ENCODE data around the gene NPLOC4. TPM values are rescaled to one million over a fixed set of nuclear protein-coding genes. Genes with fewer than 3 reads are reported as not detected.
A peak's percentile ranks its signal among the peaks of the same experiment; 100 is the strongest.

NPLOC4 gene
- total RNA-seq, 6 donors from 2014 or later, result 59.9 to 373 (median 87.4) TPM

DNA sequence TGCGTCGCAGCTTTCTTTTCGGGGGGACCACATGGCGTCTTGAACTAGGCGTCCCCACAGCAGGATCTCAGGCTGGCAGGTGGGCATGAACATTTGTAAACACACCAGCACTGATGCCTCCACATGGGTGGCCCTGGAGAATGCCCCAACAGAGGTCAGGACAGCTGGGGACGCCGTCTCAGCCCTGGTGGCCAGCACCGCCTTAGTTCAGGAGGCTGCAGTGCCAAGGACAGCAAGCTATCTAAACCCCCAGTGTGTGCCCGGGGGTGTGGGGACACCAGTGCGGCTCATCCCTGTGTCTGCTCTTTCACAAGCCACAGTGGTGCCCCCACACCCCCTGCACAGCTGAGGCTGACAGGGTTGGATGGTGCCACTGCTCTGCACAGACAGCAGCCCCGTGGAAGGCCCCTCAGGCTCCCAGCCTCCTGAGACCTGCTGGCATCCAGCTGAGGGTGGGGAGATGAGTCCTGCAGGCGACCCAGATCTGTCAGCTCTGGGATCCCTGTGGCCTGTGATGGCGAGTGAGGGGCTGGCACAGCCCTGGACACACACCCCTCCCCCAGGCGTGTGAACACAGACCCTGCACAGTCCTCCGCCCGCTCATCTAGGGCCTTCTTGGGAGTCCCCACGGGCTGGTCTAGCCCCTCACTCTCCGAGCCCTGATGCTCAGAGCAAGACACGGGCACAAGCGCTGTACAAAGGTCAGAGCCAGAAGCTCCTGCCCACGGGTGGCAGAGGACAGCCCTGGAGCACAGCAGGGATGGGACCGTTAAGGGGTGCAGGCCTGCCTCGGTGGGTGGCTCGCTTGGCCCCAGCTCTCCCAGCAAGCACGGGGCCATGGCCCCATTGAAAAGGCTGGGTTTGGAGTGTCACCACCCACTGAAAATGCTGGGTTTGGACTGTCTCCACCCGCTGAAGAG, 98.0 kb downstream of the NPLOC4 start:
- 93 to 95% methylated on average over 7 to 18 of the region's 26 CpGs for WGBS, 2 donors
- H3K36me3 ChIP-seq, result peaks cover 3 to 49% (median 38%) of the 10 kb centered on the region in 4 donors

DNA sequence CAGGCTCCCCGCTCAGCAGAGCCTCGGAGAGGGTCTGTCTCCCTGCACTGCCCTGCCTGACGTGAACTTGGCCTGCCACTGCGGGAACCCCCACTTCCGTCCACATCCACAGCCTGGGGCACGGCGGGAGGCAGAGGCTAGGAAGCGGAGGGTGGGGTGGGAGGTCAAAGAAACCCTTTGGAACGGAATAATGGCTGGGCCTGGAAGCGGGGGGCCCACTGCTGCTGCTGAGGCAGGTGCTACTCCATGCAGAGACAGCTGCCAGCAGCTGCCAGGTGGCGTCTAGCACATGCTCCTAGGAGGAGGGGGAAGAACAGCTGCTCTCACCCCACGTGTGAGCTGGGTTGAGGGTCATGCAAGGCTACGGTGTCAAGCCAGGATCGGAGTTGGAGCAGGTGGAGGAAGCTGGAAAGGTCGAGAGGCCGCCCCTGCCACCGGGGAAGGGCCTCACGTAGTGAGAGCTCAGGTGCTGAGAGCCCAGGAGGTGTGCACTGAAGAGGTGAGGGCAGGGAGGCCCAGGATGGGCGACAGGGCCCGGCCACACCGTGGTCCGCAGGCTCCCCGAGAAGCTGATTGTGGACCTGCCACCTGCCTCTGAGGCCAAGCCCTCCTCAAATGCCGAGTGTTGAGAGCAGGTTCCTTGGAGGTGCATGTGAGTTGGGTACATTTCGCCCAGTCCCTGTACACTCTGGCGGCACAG, 98.9 kb downstream of the NPLOC4 start:
- TF ChIP-seq POLR2A (IDR thresholded peaks at IDR 0.05) (no peak), POLR2AphosphoS5 (IDR thresholded peaks at IDR 0.05) (no peak), EP300 (IDR thresholded peaks at IDR 0.05) (no peak)
- TF ChIP-seq, protein P1, sequence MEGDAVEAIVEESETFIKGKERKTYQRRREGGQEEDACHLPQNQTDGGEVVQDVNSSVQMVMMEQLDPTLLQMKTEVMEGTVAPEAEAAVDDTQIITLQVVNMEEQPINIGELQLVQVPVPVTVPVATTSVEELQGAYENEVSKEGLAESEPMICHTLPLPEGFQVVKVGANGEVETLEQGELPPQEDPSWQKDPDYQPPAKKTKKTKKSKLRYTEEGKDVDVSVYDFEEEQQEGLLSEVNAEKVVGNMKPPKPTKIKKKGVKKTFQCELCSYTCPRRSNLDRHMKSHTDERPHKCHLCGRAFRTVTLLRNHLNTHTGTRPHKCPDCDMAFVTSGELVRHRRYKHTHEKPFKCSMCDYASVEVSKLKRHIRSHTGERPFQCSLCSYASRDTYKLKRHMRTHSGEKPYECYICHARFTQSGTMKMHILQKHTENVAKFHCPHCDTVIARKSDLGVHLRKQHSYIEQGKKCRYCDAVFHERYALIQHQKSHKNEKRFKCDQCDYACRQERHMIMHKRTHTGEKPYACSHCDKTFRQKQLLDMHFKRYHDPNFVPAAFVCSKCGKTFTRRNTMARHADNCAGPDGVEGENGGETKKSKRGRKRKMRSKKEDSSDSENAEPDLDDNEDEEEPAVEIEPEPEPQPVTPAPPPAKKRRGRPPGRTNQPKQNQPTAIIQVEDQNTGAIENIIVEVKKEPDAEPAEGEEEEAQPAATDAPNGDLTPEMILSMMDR (IDR thresholded peaks at IDR 0.05), result no peak
- peak in 1 of 2 donors; percentile 77 for DNase-seq
- H3K4me3 ChIP-seq, result no peak overlapping the region
- H3K9me3 ChIP-seq, result no peaks in the 10 kb centered on the region
- no peak overlapping the region for H3K27ac ChIP-seq
- peaks cover 0 to 26% (median 17%) of the 10 kb centered on the region in 4 donors for H3K27me3 ChIP-seq
- 75 to 78% methylated on average over 19 to 21 of the region's 26 CpGs for WGBS, 2 donors
- peaks cover 15 to 21% (median 15%) of the 10 kb centered on the region in 4 donors for H3K4me1 ChIP-seq
- no peak for ATAC-seq (ENCODE audit: low FRiP score in 2 of 2)
- H3K36me3 ChIP-seq, result peaks cover 3 to 40% (median 29%) of the 10 kb centered on the region in 4 donors

More for the DNA sequence above, 98.0 kb downstream of the NPLOC4 start:
- ATAC-seq (ENCODE audit: low FRiP score in 2 of 2), result no peak
- TF ChIP-seq, protein P1 (IDR thresholded peaks at IDR 0.05), result no peak
- no peak for TF ChIP-seq POLR2A (IDR thresholded peaks at IDR 0.05)
- no peak for TF ChIP-seq EP300 (IDR thresholded peaks at IDR 0.05)
- no peak for TF ChIP-seq POLR2AphosphoS5 (IDR thresholded peaks at IDR 0.05)
- peaks cover 0 to 26% (median 17%) of the 10 kb centered on the region in 4 donors for H3K27me3 ChIP-seq
- H3K9me3 ChIP-seq, result no peaks in the 10 kb centered on the region
- peak in 1 of 2 donors; percentile 46 for DNase-seq
- H3K27ac ChIP-seq, result no peak overlapping the region
- peaks cover 15 to 21% (median 15%) of the 10 kb centered on the region in 4 donors for H3K4me1 ChIP-seq
- H3K4me3 ChIP-seq, result no peak overlapping the region

DNA sequence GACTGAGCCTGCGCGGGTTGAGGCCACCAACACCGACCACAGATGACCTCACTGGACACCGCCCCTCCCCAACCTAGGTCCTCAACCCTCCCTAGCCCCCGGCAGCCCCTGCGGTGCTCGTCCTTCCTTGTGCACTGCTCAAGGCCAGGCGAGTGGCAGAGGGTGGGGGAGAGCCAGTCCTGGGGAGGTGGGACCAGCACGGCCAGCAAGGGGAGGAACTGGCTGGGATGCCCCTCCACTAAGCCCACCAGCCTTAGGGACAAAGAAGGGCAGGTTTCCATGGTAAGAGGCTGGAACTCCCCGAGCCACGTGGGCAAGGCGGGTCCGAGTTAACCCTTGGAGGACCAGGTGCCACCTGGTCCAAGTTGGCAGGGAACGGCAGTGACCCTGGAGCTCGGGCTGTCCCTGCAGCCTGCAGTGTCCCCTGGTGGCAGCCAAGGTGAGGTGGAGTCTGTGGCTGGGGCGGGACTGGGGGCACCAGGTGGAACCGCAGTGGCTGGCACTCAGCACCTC, 99.5 kb downstream of the NPLOC4 start:
- H3K4me3 ChIP-seq, result no peak overlapping the region
- peaks cover 0 to 34% (median 25%) of the 10 kb centered on the region in 4 donors for H3K36me3 ChIP-seq
- DNase-seq (peak; percentile 52 to 55), ATAC-seq (ENCODE audit: low FRiP score in 2 of 2) (peak; percentile 14 to 26)
- H3K27me3 ChIP-seq, result peaks cover 0 to 26% (median 17%) of the 10 kb centered on the region in 4 donors
- WGBS, 2 donors, result 7% methylated on average over 14 of the region's 17 CpGs; no CpG with 5 or more reads in 1 of the 2 donors
- H3K4me1 ChIP-seq, result peaks cover 15 to 21% (median 15%) of the 10 kb centered on the region in 4 donors
- H3K9me3 ChIP-seq, result no peaks in the 10 kb centered on the region
- no peak overlapping the region for H3K27ac ChIP-seq
- no peak for TF ChIP-seq POLR2AphosphoS5 (IDR thresholded peaks at IDR 0.05)
- TF ChIP-seq, protein P1 (IDR thresholded peaks at IDR 0.05), result peak; percentile 57 to 85 (median 74)

DNA sequence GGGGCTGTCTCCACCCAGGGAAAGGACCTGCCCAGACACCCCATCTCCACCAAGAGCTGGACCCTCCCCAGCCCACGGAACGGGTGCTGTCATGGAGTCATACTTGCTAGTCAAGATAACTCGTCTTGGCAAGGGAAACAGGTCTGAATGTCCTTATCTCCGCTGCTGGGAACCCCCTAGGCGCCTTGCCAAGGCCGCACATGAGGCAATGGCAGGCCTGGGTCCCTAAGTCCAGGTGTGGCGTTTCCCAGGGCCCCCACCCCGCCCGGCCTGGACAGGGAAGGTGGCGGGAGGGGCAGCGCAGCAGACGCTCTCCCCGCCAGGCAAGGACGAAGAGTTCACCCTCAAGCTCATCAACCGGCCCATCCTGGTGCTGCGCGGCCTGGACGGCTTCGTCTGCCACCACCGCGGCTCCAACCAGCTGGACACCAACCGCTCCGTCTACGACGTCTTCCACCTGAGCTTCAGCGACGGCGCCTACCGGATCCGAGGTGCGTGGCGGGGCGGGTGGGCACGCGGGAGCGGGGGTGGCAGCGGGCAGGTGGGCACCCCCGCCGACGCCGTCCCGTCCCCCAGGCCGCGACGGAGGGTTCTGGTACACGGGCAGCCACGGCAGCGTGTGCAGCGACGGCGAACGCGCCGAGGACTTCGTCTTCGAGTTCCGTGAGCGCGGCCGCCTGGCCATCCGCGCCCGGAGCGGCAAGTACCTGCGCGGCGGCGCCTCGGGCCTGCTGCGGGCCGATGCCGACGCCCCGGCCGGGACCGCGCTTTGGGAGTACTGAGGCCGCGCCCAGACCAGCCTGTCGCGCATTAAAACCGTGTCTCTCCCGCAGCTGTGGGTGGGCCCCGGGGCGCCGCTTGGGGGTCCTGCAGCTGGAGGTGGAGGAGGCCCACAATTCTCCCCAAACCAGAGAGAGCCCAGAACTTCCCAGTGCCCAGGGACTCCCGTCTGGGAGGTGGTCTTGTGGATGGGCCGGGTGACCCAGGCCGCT, 100.3 kb downstream of the NPLOC4 start:
- Histone ChIP-seq H3K27me3 (peaks cover 0 to 26% (median 17%) of the 10 kb centered on the region in 4 donors), H3K9me3 (no peaks in the 10 kb centered on the region), H3K36me3 (peaks cover 0 to 30% (median 23%) of the 10 kb centered on the region in 4 donors), H3K4me3 (no peak overlapping the region), H3K4me1 (peaks cover 15 to 21% (median 15%) of the 10 kb centered on the region in 4 donors), H3K27ac (no peak overlapping the region)
- peak; percentile 38 to 86 for DNase-seq
- no peak for TF ChIP-seq POLR2AphosphoS5 (IDR thresholded peaks at IDR 0.05)
- no peak for TF ChIP-seq POLR2A (IDR thresholded peaks at IDR 0.05)
- TF ChIP-seq EP300 (IDR thresholded peaks at IDR 0.05), result no peak
- TF ChIP-seq, protein P1 (IDR thresholded peaks at IDR 0.05), result no peak
- WGBS, 2 donors, result 5 to 7% methylated on average over 3 to 23 of the region's 89 CpGs
- ATAC-seq (ENCODE audit: low FRiP score in 2 of 2), result peak in 1 of 2 donors; percentile 1
